Subcutaneous adipose tissue (tissue), 4 donors: ENCODE results near the gene DEPDC1B. TPM values are rescaled to one million over a fixed set of nuclear protein-coding genes. Genes with fewer than 3 reads are reported as not detected.

Experiments used
- CTCF ChIP-seq: fragments of 450-650 bp; IDR thresholded peaks from one replicate; pipeline ENCODE4 v1.5.1; 2016; ENCODE audit warnings: low read depth, mild to moderate bottlenecking, control low read depth, antibody characterized with exemption, moderate library complexity
- total RNA-seq, 4 donors: library from RNA; depleted of rRNA; stranded (reverse); fragments of >200 nt; gene quantifications; one replicate each; pipeline ENCODE4 v1.1.0, GENCODE V29; 2016

Gene DEPDC1B
- total RNA-seq, 4 donors from 2014 or later = 0.75 to 1.8 (median 0.91) TPM

DNA sequence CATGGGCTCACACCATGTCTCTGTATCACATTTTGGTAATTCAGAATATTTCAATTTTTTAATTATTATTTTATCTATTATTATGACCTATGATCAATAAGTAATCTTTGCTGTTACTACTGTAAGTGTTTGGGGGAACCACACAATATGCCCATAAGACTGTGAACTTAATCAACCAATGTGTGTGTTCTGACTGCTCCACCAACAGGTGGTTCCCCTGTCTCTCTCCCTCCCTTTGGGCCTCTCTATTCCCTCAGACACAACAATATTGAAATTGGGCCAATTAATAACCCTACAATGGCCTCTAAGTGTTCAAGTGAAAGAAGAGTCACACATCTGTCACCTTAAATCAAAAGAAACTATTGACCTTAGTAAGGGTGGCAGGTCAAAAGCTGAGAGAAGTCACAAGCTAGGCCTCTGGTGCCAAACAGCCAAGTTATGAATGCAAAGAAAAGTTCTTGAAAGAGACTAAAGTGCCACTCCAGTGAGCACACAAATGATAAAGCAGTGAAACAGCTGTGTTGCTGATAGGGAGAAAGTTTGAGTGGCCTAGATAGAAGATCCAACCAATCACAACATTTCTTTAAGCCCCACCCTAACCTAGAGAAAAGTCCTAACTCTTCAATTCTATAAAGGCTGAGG is 88.7 kb downstream of the DEPDC1B start:
- no peak for TF ChIP-seq CTCF

DNA sequence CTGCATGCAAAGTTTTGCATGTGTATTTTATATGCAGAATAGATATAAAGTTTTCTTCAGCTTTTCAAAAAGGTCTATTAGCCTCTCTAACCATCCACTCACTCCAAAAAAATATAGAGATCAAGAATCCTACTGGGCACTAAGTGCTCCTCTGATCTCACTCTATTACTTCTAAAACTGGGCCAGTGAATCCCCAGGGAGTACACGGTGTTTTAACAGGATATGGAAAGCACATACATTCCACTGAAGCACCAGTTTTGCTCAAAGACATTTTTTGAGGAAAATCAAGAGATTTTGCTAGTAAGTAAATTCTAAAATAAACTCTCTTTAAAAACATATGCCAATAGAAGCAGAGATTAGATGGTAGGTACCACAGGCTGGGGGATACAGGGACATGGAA is 95.2 kb downstream of the DEPDC1B start:
- no peak for TF ChIP-seq CTCF

- TF ChIP-seq CTCF = no peak
These were observed 101.5 kb downstream of the DEPDC1B start for GRCh38 chr5:60598424-60598823.

DNA sequence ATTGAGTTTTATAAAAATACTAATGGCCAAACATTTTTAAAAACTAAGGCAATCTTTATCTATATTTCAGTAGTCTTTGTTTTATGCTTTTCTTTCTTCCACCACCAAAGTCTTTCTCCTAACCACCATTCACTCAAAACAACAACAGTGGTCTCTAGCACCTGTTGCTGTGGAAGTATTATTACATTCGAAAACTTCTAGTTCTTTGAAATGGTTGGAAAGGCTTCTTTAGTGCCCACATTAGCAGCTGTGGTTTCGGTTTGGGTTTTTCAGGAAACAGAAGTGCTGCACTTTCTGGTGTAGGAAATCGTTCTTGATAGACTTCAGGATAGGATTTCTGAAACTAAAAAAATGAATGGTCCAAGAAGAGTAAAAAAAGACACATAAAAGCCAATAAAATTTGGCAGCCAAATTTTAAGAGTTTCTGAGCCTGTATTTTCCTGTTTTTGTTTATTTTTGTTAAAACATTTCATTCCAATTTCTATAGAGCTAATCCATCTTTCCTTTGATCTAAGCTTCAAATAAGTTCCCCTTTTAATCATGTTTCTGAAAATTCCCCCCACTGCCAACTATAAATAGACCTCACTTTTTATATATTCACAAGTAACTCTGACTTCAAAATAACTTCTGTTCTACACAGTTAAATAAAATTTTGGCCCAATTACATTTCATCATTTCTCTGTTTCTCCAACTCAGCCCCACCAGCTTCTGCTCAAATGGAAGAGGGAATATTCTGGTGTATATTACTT is 102.2 kb downstream of the DEPDC1B start:
- TF ChIP-seq CTCF = no peak

DNA sequence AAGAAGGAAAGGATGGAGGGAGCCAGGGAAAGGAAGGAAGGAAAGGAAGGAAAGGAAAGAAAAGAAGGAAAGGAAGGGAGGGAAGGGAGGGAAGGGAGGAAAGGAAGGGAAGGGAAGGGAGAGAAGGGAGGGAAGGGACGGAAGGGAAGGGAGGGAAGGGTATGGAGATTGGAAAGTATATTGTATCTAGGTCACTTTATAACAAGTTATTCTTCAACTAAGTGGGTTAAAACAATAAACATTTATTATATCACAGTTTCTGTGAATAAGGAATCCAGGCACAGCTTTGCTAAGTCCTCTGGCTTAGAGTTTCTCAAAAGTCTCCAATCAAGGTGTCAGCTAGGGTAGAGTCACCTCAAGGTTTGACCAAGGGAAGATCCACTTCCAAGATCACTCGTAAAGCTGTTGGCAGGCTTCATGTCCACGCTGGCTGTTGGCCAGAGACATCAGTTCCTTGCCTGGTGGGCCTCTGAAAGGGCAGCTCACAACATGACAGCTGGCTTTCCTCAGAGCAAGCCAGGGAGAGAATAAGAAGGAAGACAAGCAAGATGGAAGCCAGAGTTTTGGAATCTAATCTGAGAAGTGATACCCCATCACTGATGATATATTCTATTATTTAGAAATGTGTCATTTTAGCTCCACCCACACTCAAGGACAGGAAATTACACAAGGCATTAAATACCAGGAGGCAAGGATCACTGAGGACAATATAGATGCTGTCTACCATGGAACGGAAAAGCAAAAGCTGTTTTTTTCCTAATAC is 105.1 kb downstream of the DEPDC1B start:
- no peak for TF ChIP-seq CTCF

- TF ChIP-seq CTCF = no peak
These were observed 109.8 kb downstream of the DEPDC1B start for GRCh38 chr5:60590172-60590571.

- no peak for TF ChIP-seq CTCF
These were observed 113.6 kb downstream of the DEPDC1B start for GRCh38 chr5:60586307-60586901.
